ENCODE data around the gene CTNNA3. TPM values are rescaled to one million over a fixed set of nuclear protein-coding genes. Genes with fewer than 3 reads are reported as not detected.

Gene CTNNA3
- total RNA-seq, 2 donors from 2014 or later = 3.2 to 7.2 TPM

- no peaks in the 10 kb centered on the region for H3K9me3 ChIP-seq (ENCODE audit: control insufficient read depth, low read length)
- Mint-ChIP-seq H3K9me3 (no peaks in the 10 kb centered on the region), H3K4me3 (no peak overlapping the region), H3K4me1 (peaks cover 6% of the 10 kb centered on the region), H3K27ac (no peak overlapping the region), H3K27me3 (ENCODE audit: insufficient read depth) (no peaks in the 10 kb centered on the region), H3K36me3 (ENCODE audit: low read depth) (no peaks in the 10 kb centered on the region)
- no peak for DNase-seq
- no peak overlapping the region for H3K27ac ChIP-seq (ENCODE audit: low read depth, low read length)
- TF ChIP-seq CTCF (conservative IDR thresholded peaks at IDR 0.05) = no peak
- no peak overlapping the region for H3K4me3 ChIP-seq (ENCODE audit: low read length)
- no peaks in the 10 kb centered on the region for H3K27me3 ChIP-seq (ENCODE audit: control insufficient read depth, insufficient read depth, low read length, poor library complexity, severe bottlenecking)
- H3K9ac ChIP-seq (ENCODE audit: extremely low read depth, low read length, poor library complexity, severe bottlenecking) = no peak overlapping the region
- H3K36me3 ChIP-seq (ENCODE audit: control insufficient read depth, insufficient read depth, low read length) = no peaks in the 10 kb centered on the region
- no peaks in the 10 kb centered on the region for H3K4me1 ChIP-seq (ENCODE audit: control insufficient read depth, insufficient read depth, low read length)
Observed at GRCh38 chr10:66835400-66835799, 860.6 kb downstream of the CTNNA3 start.

GRCh38 chr10:66834802-66835201 is 861.2 kb downstream of the CTNNA3 start:
- Histone ChIP-seq H3K36me3 (ENCODE audit: control insufficient read depth, insufficient read depth, low read length) (no peaks in the 10 kb centered on the region), H3K27ac (ENCODE audit: low read depth, low read length) (no peak overlapping the region), H3K9ac (ENCODE audit: extremely low read depth, low read length, poor library complexity, severe bottlenecking) (no peak overlapping the region), H3K9me3 (ENCODE audit: control insufficient read depth, low read length) (no peaks in the 10 kb centered on the region), H3K4me1 (ENCODE audit: control insufficient read depth, insufficient read depth, low read length) (no peaks in the 10 kb centered on the region), H3K4me3 (ENCODE audit: low read length) (no peak overlapping the region), H3K27me3 (ENCODE audit: control insufficient read depth, insufficient read depth, low read length, poor library complexity, severe bottlenecking) (no peaks in the 10 kb centered on the region)
- no peak for DNase-seq
- H3K36me3 Mint-ChIP-seq (ENCODE audit: low read depth) = no peaks in the 10 kb centered on the region
- H3K27me3 Mint-ChIP-seq (ENCODE audit: insufficient read depth) = no peaks in the 10 kb centered on the region
- peaks cover 6% of the 10 kb centered on the region for H3K4me1 Mint-ChIP-seq
- H3K4me3 Mint-ChIP-seq = no peak overlapping the region
- H3K27ac Mint-ChIP-seq = no peak overlapping the region
- no peaks in the 10 kb centered on the region for H3K9me3 Mint-ChIP-seq
- TF ChIP-seq CTCF (conservative IDR thresholded peaks at IDR 0.05) = no peak

- no peaks in the 10 kb centered on the region for H3K36me3 Mint-ChIP-seq (ENCODE audit: low read depth)
- H3K9ac ChIP-seq (ENCODE audit: extremely low read depth, low read length, poor library complexity, severe bottlenecking) = no peak overlapping the region
- H3K27me3 Mint-ChIP-seq (ENCODE audit: insufficient read depth) = no peaks in the 10 kb centered on the region
- 20 to 56% methylated on average over 1 of the region's 1 CpG for WGBS, 2 experiments (ENCODE audit: insufficient coverage in 1 of 2, insufficient read length in 1 of 2)
- TF ChIP-seq CTCF (conservative IDR thresholded peaks at IDR 0.05) = no peak
- H3K4me3 ChIP-seq (ENCODE audit: low read length) = no peak overlapping the region
- DNase-seq = no peak
- H3K9me3 Mint-ChIP-seq = no peaks in the 10 kb centered on the region
- H3K4me3 Mint-ChIP-seq = no peak overlapping the region
- H3K9me3 ChIP-seq (ENCODE audit: control insufficient read depth, low read length) = no peaks in the 10 kb centered on the region
- no peak overlapping the region for H3K27ac Mint-ChIP-seq
- H3K27me3 ChIP-seq (ENCODE audit: control insufficient read depth, insufficient read depth, low read length, poor library complexity, severe bottlenecking) = no peaks in the 10 kb centered on the region
- no peak overlapping the region for H3K27ac ChIP-seq (ENCODE audit: low read depth, low read length)
- no peaks in the 10 kb centered on the region for H3K4me1 ChIP-seq (ENCODE audit: control insufficient read depth, insufficient read depth, low read length)
- peaks cover 6% of the 10 kb centered on the region for H3K4me1 Mint-ChIP-seq
- no peaks in the 10 kb centered on the region for H3K36me3 ChIP-seq (ENCODE audit: control insufficient read depth, insufficient read depth, low read length)
Observed at GRCh38 chr10:66833861-66834260, 862.1 kb downstream of the CTNNA3 start.
